H9 (cell line): ENCODE measurements around the gene ACTR2. TPM values are rescaled to one million over a fixed set of nuclear protein-coding genes. Genes with fewer than 3 reads are reported as not detected.
"Not testable (repeated sequence)": the region's sequence is repeated elsewhere in the genome, so short reads cannot be mapped to it uniquely, and the experiment has no call there.

ENCODE experiments used
- DNase-seq: peaks from one replicate; pipeline ENCODE4 v3.0.0-alpha.2; 2017
- H2AFZ ChIP-seq: one replicate; pipeline ENCODE4 v1.6.1; 2013; ENCODE audit warnings: mild to moderate bottlenecking, low read length, control low read depth, moderate library complexity
- H2AK5ac ChIP-seq: 2 replicates; pipeline ENCODE4 v1.6.1; 2013; ENCODE audit warnings: low read length, control low read depth, mixed read lengths; ENCODE audit not compliant: insufficient read length
- H2BK120ac ChIP-seq: one replicate; pipeline ENCODE4 v1.6.1; 2013; ENCODE audit warnings: low read depth, mild to moderate bottlenecking, low read length, control low read depth, inconsistent platforms; ENCODE audit not compliant: poor library complexity, severe bottlenecking
- H2BK12ac ChIP-seq: 2 replicates; pipeline ENCODE4 v1.6.1; 2013; ENCODE audit warnings: low read length, control low read depth, mixed read lengths, low read depth; ENCODE audit not compliant: insufficient read length
- H2BK15ac ChIP-seq: 2 replicates; pipeline ENCODE4 v1.6.1; 2013; ENCODE audit warnings: low read depth, low read length, control low read depth
- H2BK20ac ChIP-seq: one replicate; pipeline ENCODE4 v1.6.1; 2013; ENCODE audit warnings: low read depth, mild to moderate bottlenecking, low read length, control low read depth, inconsistent platforms; ENCODE audit not compliant: poor library complexity, severe bottlenecking
- H2BK5ac ChIP-seq: 2 replicates; pipeline ENCODE4 v1.6.1; 2013; ENCODE audit warnings: low read length, control low read depth, mixed read lengths; ENCODE audit not compliant: insufficient read length
- H3K14ac ChIP-seq: 2 replicates; pipeline ENCODE4 v1.6.1; 2013; ENCODE audit warnings: low read length, control low read depth; ENCODE audit not compliant: insufficient read depth
- H3K18ac ChIP-seq: 2 replicates; pipeline ENCODE4 v1.6.1; 2013; ENCODE audit warnings: low read depth, mild to moderate bottlenecking, mixed read lengths, low read length, control low read depth; ENCODE audit not compliant: insufficient read length
- H3K23ac ChIP-seq: 2 replicates; pipeline ENCODE4 v1.6.1; 2013; ENCODE audit warnings: low read length, control low read depth, mixed read lengths, low read depth; ENCODE audit not compliant: insufficient read length
- H3K23me2 ChIP-seq: 2 replicates; pipeline ENCODE4 v1.6.1; 2013; ENCODE audit warnings: low read depth, mild to moderate bottlenecking, mixed read lengths, low read length, control low read depth; ENCODE audit not compliant: insufficient read length, poor library complexity, severe bottlenecking
- H3K27ac ChIP-seq: 2 replicates; pipeline ENCODE4 v1.5.1; 2013; ENCODE audit warnings: low read length, control low read depth, mixed read lengths, low read depth; ENCODE audit not compliant: insufficient read length
- H3K27me3 ChIP-seq: 2 replicates; pipeline ENCODE4 v1.6.1; 2013; ENCODE audit warnings: low read length, control low read depth, inconsistent platforms; ENCODE audit not compliant: insufficient read depth
- H3K4ac ChIP-seq: 2 replicates; pipeline ENCODE4 v1.6.1; 2013; ENCODE audit warnings: low read depth, mild to moderate bottlenecking, control low read depth, inconsistent platforms, low read length, moderate library complexity
- H3K4me1 ChIP-seq: 2 replicates; pipeline ENCODE4 v1.6.1; 2013; ENCODE audit warnings: low read length, control low read depth, inconsistent platforms; ENCODE audit not compliant: insufficient read depth
- H3K4me2 ChIP-seq: 2 replicates; pipeline ENCODE4 v1.6.1; 2013; ENCODE audit warnings: low read length, control low read depth, mixed read lengths; ENCODE audit not compliant: insufficient read length, insufficient read depth
- H3K56ac ChIP-seq: 2 replicates; pipeline ENCODE4 v1.6.1; 2013; ENCODE audit warnings: low read depth, mild to moderate bottlenecking, mixed read lengths, low read length, control low read depth; ENCODE audit not compliant: insufficient read length
- H3K79me1 ChIP-seq: 2 replicates; pipeline ENCODE4 v1.6.1; 2013; ENCODE audit warnings: low read depth, mild to moderate bottlenecking, moderate library complexity, low read length, control low read depth, inconsistent platforms; ENCODE audit not compliant: insufficient read depth, poor library complexity, severe bottlenecking
- H3K79me2 ChIP-seq: 2 replicates; pipeline ENCODE4 v1.6.1; 2013; ENCODE audit warnings: low read length, control low read depth, inconsistent platforms; ENCODE audit not compliant: insufficient read depth
- H3K9ac ChIP-seq: 2 replicates; pipeline ENCODE4 v1.6.1; 2013; ENCODE audit warnings: low read length, control low read depth, mixed read lengths; ENCODE audit not compliant: insufficient read length; ENCODE audit errors: extremely low read depth
- H3K9me3 ChIP-seq: one replicate; pipeline ENCODE4 v1.6.1; 2013; ENCODE audit warnings: low read depth, low read length, inconsistent platforms; ENCODE audit not compliant: control insufficient read depth
- H3T11ph ChIP-seq: one replicate; pipeline ENCODE4 v1.6.1; 2013; ENCODE audit warnings: mild to moderate bottlenecking, low read length, control low read depth, inconsistent platforms
- H4K20me1 ChIP-seq: one replicate; pipeline ENCODE4 v1.6.1; 2013; ENCODE audit not compliant: control insufficient read depth, insufficient read length, insufficient read depth
- H4K5ac ChIP-seq: 2 replicates; pipeline ENCODE4 v1.6.1; 2013; ENCODE audit warnings: low read depth, mild to moderate bottlenecking, mixed read lengths, low read length, control low read depth; ENCODE audit not compliant: insufficient read length
- H4K8ac ChIP-seq: replicated peaks from 2 replicates; pipeline ENCODE4 v1.6.1; 2013; ENCODE audit warnings: low read length, control low read depth, mixed read lengths, low read depth; ENCODE audit not compliant: insufficient read length
- H4K91ac ChIP-seq: 2 replicates; pipeline ENCODE4 v1.6.1; 2013; ENCODE audit warnings: low read depth, mild to moderate bottlenecking, moderate library complexity, mixed read lengths, low read length, control low read depth; ENCODE audit not compliant: insufficient read length
- H3K27ac Mint-ChIP-seq, 3 experiments: 2 replicates in 2 of 3; 3 replicates in 1 of 3; pipeline ENCODE4 v1.8.0; 2020 to 2021; ENCODE audit warnings: mixed read lengths in 3 of 3, mild to moderate bottlenecking in 1 of 3, moderate library complexity in 1 of 3
- H3K27me3 Mint-ChIP-seq: 2 replicates; pipeline ENCODE4 v1.8.0; 2021; ENCODE audit warnings: low read depth, mild to moderate bottlenecking, moderate library complexity, mixed read lengths
- H3K36me3 Mint-ChIP-seq, 3 experiments: 2 replicates in 2 of 3; 3 replicates in 1 of 3; pipeline ENCODE4 v1.8.0; 2020 to 2021; ENCODE audit warnings: low read depth in 3 of 3, mixed read lengths in 3 of 3; ENCODE audit not compliant: insufficient read depth in 1 of 3
- H3K4me1 Mint-ChIP-seq, 2 experiments: 2 replicates each; pipeline ENCODE4 v1.8.0; 2020; ENCODE audit warnings: mixed read lengths in 2 of 2
- H3K4me3 Mint-ChIP-seq, 2 experiments: 2 replicates in 1 of 2; 3 replicates in 1 of 2; pipeline ENCODE4 v1.8.0; 2020 to 2021; ENCODE audit warnings: mild to moderate bottlenecking in 2 of 2, mixed read lengths in 2 of 2, moderate library complexity in 1 of 2
- H3K9me3 Mint-ChIP-seq, 2 experiments: 2 replicates in 1 of 2; 3 replicates in 1 of 2; pipeline ENCODE4 v1.8.0; 2020; ENCODE audit warnings: mild to moderate bottlenecking in 2 of 2, mixed read lengths in 2 of 2, moderate library complexity in 1 of 2
- CTCF ChIP-seq: fragments of 200-600 bp; sonication (generic); conservative IDR thresholded peaks from 3 replicates; pipeline ENCODE4 v1.8.0; 2021; ENCODE audit warnings: antibody characterized with exemption, mild to moderate bottlenecking
- WGBS: extraction: QIAGEN DNeasy Blood & Tissue Kit; methylation state at CpG from one replicate; pipeline ENCODE4 v1.1.7; 2013; ENCODE audit warnings: missing lambda C conversion rate, low lambda C conversion rate, mixed read lengths; ENCODE audit not compliant: insufficient read length; ENCODE audit errors: extremely low coverage; 5-methylcytosine and 5-hydroxymethylcytosine counted together
- total RNA-seq: library from RNA; stranded (reverse); gene quantifications from 2 replicates; pipeline ENCODE4 v1.2.1, GENCODE V29; 2021

The ACTR2 gene
- total RNA-seq, 1 experiment from 2014 or later = 176 TPM

DNA sequence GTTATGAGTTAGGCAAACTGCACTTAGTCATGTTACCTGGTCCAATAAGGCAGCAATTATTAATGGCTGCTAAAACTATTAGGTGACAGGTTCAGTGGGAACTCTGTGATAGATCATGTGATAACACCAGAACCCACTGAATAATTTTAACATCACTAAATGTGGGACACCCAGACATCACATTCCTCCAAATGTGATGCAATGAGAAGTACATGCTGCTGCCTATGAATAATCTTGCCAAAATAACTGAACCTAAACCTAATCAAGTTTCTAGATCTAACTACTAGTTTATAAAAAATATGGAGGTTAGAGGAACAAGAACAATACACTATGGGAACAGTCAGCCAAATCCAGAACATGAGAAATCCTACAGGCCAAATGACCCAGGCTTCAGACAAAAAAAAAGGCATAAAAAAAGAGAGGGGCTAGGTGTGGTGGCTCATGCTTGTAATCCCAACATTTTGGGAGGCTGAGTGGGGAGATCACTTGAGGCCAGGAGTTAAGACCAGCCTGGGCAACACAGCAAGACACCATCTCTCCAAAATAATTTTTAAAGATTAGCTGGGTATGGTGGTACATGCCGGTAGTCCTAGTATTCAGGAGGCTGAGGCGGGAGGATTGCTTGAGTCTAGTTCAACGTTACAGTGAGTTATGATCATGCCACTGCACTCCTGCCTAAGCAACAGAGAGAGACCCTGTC, 7.0 kb upstream of the ACTR2 start:
- Mint-ChIP-seq H3K4me1 (no peaks in the 10 kb centered on the region; a peak in 1 of 4 replicates), H3K36me3 (no peaks in the 10 kb centered on the region), H3K27me3 (peaks cover 9% of the 10 kb centered on the region), H3K4me3 (no peak overlapping the region), H3K27ac (no peak overlapping the region), H3K9me3 (no peaks in the 10 kb centered on the region)
- H3K79me2 ChIP-seq = no peaks in the 10 kb centered on the region
- no peak overlapping the region for H3K23ac ChIP-seq
- H3K56ac ChIP-seq = no peak overlapping the region
- no peak overlapping the region for H3K14ac ChIP-seq
- no peaks in the 10 kb centered on the region for H3K4me1 ChIP-seq
- H2AFZ ChIP-seq = no peak overlapping the region
- H3K4me2 ChIP-seq = no peak overlapping the region
- no peak overlapping the region for H2BK12ac ChIP-seq
- H3K27me3 ChIP-seq = no peaks in the 10 kb centered on the region
- H4K8ac ChIP-seq = no peak overlapping the region
- no CpG with 5 or more reads among the region's 3 CpGs for WGBS
- H3K27ac ChIP-seq = no peak overlapping the region
- H2BK120ac ChIP-seq = no peak overlapping the region
- no peak overlapping the region for H3T11ph ChIP-seq
- H3K9me3 ChIP-seq = no peaks in the 10 kb centered on the region
- TF ChIP-seq CTCF = no peak
- DNase-seq = no peak
- H4K5ac ChIP-seq = no peak overlapping the region
- H4K20me1 ChIP-seq = no peaks in the 10 kb centered on the region
- H3K23me2 ChIP-seq = no peaks in the 10 kb centered on the region
- no peak overlapping the region for H2BK15ac ChIP-seq
- no peak overlapping the region for H3K18ac ChIP-seq
- no peak overlapping the region for H3K4ac ChIP-seq
- H4K91ac ChIP-seq = no peak overlapping the region
- no peak overlapping the region for H2BK20ac ChIP-seq
- no peak overlapping the region for H2AK5ac ChIP-seq
- H2BK5ac ChIP-seq = no peak overlapping the region
- no peak overlapping the region for H3K9ac ChIP-seq
- no peaks in the 10 kb centered on the region for H3K79me1 ChIP-seq

DNA sequence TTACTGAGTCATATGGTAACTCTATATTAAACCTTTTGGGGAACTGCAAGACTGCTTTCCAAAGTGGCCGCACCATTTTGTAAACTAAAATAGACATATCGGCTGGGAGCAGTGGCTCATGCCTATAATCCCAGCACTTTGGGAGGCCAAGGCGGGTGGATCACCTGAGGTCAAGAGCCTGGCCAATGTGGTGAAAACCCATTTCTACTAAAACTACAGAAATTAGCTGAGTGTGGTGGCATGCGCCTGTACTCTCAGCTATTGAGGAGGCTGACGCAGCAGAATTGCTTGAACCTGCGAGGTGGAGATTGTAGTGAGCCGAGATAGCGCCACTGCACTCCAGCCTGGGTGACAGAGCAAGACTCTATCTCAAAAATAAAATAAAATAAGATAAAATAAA, 6.4 kb upstream of the ACTR2 start:
- not testable (repeated sequence) for H3K27me3 ChIP-seq, H3K9me3 Mint-ChIP-seq, H3K23me2 ChIP-seq, H3K14ac ChIP-seq, H3K23ac ChIP-seq, H3K9ac ChIP-seq, H4K5ac ChIP-seq, H3T11ph ChIP-seq, H3K79me2 ChIP-seq, H3K4me1 Mint-ChIP-seq, H3K18ac ChIP-seq, H3K9me3 ChIP-seq, H3K27ac ChIP-seq, H4K8ac ChIP-seq, H3K4me2 ChIP-seq, H4K20me1 ChIP-seq, H3K4me3 Mint-ChIP-seq, H3K27me3 Mint-ChIP-seq, H2BK15ac ChIP-seq, DNase-seq, H2AFZ ChIP-seq, H3K4ac ChIP-seq, H2BK20ac ChIP-seq, H3K36me3 Mint-ChIP-seq, H2BK12ac ChIP-seq, H2AK5ac ChIP-seq, H2BK120ac ChIP-seq, H3K27ac Mint-ChIP-seq, H3K4me1 ChIP-seq, H3K79me1 ChIP-seq, H2BK5ac ChIP-seq, H4K91ac ChIP-seq, H3K56ac ChIP-seq
- no CpG with 5 or more reads among the region's 8 CpGs for WGBS
